HEK293 (cell line): ENCODE measurements around the gene SAPCD1.

Source experiments
- CTCF ChIP-seq: fragments of 450-650 bp; formaldehyde crosslinking; IDR thresholded peaks from 2 replicates; pipeline ENCODE4 v1.5.1; 2016; ENCODE audit warnings: missing biosample characterization, missing genetic modification characterization
- GLIS1 ChIP-seq: fragments of 450-650 bp; formaldehyde crosslinking; IDR thresholded peaks from 2 replicates; pipeline ENCODE4 v1.5.1; 2016; ENCODE audit warnings: missing biosample characterization, missing genetic modification characterization
- GLIS2 ChIP-seq: fragments of 450-650 bp; formaldehyde crosslinking; IDR thresholded peaks from 2 replicates; pipeline ENCODE4 v1.5.1; 2016; ENCODE audit warnings: missing biosample characterization, missing genetic modification characterization
- INSM2 ChIP-seq: fragments of 450-650 bp; formaldehyde crosslinking; IDR thresholded peaks from 2 replicates; pipeline ENCODE4 v1.5.1; 2016; ENCODE audit warnings: missing biosample characterization, missing genetic modification characterization
- KLF16 ChIP-seq: fragments of 450-650 bp; formaldehyde crosslinking; IDR thresholded peaks from 2 replicates; pipeline ENCODE4 v1.5.1; 2017; ENCODE audit warnings: missing biosample characterization, missing genetic modification characterization
- KLF9 ChIP-seq: fragments of 450-650 bp; formaldehyde crosslinking; IDR thresholded peaks from 2 replicates; pipeline ENCODE4 v1.5.1; 2016; ENCODE audit warnings: missing biosample characterization, missing genetic modification characterization, low read depth
- PRDM2 ChIP-seq: fragments of 450-650 bp; formaldehyde crosslinking; IDR thresholded peaks from 2 replicates; pipeline ENCODE4 v1.5.1; 2016; ENCODE audit warnings: missing biosample characterization, missing genetic modification characterization, borderline replicate concordance
- REST ChIP-seq: fragments of 450-650 bp; formaldehyde crosslinking; IDR thresholded peaks from 2 replicates; pipeline ENCODE4 v1.5.1; 2016; ENCODE audit warnings: missing biosample characterization, missing genetic modification characterization
- SP2 ChIP-seq: fragments of 450-650 bp; formaldehyde crosslinking; IDR thresholded peaks from 2 replicates; pipeline ENCODE4 v1.5.1; 2016; ENCODE audit warnings: missing biosample characterization, missing genetic modification characterization
- ZBTB20 ChIP-seq: fragments of 450-650 bp; formaldehyde crosslinking; IDR thresholded peaks from 2 replicates; pipeline ENCODE4 v1.5.1; 2016; ENCODE audit warnings: missing biosample characterization, missing genetic modification characterization
- ZBTB48 ChIP-seq: fragments of 450-650 bp; formaldehyde crosslinking; IDR thresholded peaks from 2 replicates; pipeline ENCODE4 v1.5.1; 2016; ENCODE audit warnings: missing biosample characterization, missing genetic modification characterization
- ZBTB7A ChIP-seq: fragments of 450-650 bp; formaldehyde crosslinking; IDR thresholded peaks from 2 replicates; pipeline ENCODE4 v1.5.1; 2016; ENCODE audit warnings: low read depth, missing biosample characterization, missing genetic modification characterization
- ZBTB8A ChIP-seq: fragments of 450-650 bp; formaldehyde crosslinking; IDR thresholded peaks from 2 replicates; pipeline ENCODE4 v1.5.1; 2016; ENCODE audit warnings: missing biosample characterization, missing genetic modification characterization
- ZFP69B ChIP-seq: fragments of 450-650 bp; formaldehyde crosslinking; IDR thresholded peaks from 2 replicates; pipeline ENCODE4 v1.5.1; 2016; ENCODE audit warnings: missing biosample characterization, missing genetic modification characterization
- ZNF169 ChIP-seq: fragments of 450-650 bp; formaldehyde crosslinking; IDR thresholded peaks from 2 replicates; pipeline ENCODE4 v1.5.1; 2016; ENCODE audit warnings: missing biosample characterization, missing genetic modification characterization
- ZNF23 ChIP-seq: fragments of 450-650 bp; formaldehyde crosslinking; IDR thresholded peaks from 2 replicates; pipeline ENCODE4 v1.5.1; 2016; ENCODE audit warnings: missing biosample characterization, missing genetic modification characterization, borderline replicate concordance
- ZNF366 ChIP-seq: fragments of 450-650 bp; formaldehyde crosslinking; conservative IDR thresholded peaks from 2 replicates; pipeline ENCODE4 v1.5.1; 2016; ENCODE audit warnings: missing biosample characterization, missing genetic modification characterization
- ZNF433 ChIP-seq: fragments of 450-650 bp; formaldehyde crosslinking; IDR thresholded peaks from 2 replicates; pipeline ENCODE4 v1.5.1; 2016; ENCODE audit warnings: missing biosample characterization, missing genetic modification characterization, low read depth
- ZNF501 ChIP-seq: fragments of 450-650 bp; formaldehyde crosslinking; IDR thresholded peaks from 2 replicates; pipeline ENCODE4 v1.5.1; 2016; ENCODE audit warnings: missing biosample characterization, missing genetic modification characterization
- ZNF580 ChIP-seq: fragments of 450-650 bp; formaldehyde crosslinking; IDR thresholded peaks from 2 replicates; pipeline ENCODE4 v1.5.1; 2016; ENCODE audit warnings: missing biosample characterization, missing genetic modification characterization
- ZNF664 ChIP-seq: fragments of 450-650 bp; formaldehyde crosslinking; IDR thresholded peaks from 2 replicates; pipeline ENCODE4 v1.5.1; 2016; ENCODE audit warnings: missing biosample characterization, missing genetic modification characterization
- ZNF747 ChIP-seq: fragments of 450-650 bp; formaldehyde crosslinking; IDR thresholded peaks from 2 replicates; pipeline ENCODE4 v1.5.1; 2016; ENCODE audit warnings: missing biosample characterization, missing genetic modification characterization
- ZSCAN16 ChIP-seq: fragments of 450-650 bp; formaldehyde crosslinking; IDR thresholded peaks from 2 replicates; pipeline ENCODE4 v1.5.1; 2016; ENCODE audit warnings: missing biosample characterization, missing genetic modification characterization

Gene SAPCD1

GRCh38 chr6:31806470-31807272 lies 44.2 kb downstream of the SAPCD1 start, which contains the start of gene LSM2 (continued):
- TF ChIP-seq PRDM2 (tag by site-specific recombination) (no peak), SP2 (peak; percentile 92), GLIS2 (tag by site-specific recombination) (peak; percentile 93), INSM2 (tag by site-specific recombination) (peak; percentile 31; the same call in 1 of the 2 replicates), ZNF501 (tag by site-specific recombination) (peak; percentile 89; the same call in 1 of the 2 replicates), GLIS1 (tag by site-specific recombination) (peak; percentile 44), ZNF366 (peak; percentile 70), ZFP69B (tag by site-specific recombination) (0 out of 2 replicates have a peak, but pooled peaks have one; percentile 36), REST (tag by site-specific recombination) (peak; percentile 50; the same call in 1 of the 2 replicates), ZNF664 (tag by site-specific recombination) (no peak), CTCF (tag by site-specific recombination) (peak; percentile 96), ZNF580 (tag by site-specific recombination) (peak; percentile 73; the same call in 1 of the 2 replicates), KLF16 (tag by site-specific recombination) (0 out of 2 replicates have a peak, but pooled peaks have one; percentile 32), ZBTB8A (tag by site-specific recombination) (peak; percentile 34; the same call in 1 of the 2 replicates), ZNF23 (no peak), ZBTB7A (0 out of 2 replicates have a peak, but pooled peaks have one; percentile 23), ZNF747 (tag by site-specific recombination) (no peak), ZSCAN16 (tag by site-specific recombination) (no peak), ZBTB48 (tag by site-specific recombination) (peak; percentile 33; the same call in 1 of the 2 replicates), KLF9 (tag by site-specific recombination) (peak; percentile 39; the same call in 1 of the 2 replicates), ZNF433 (tag by site-specific recombination) (no peak), ZNF169 (tag by site-specific recombination) (no peak), ZBTB20 (peak; percentile 60; the same call in 1 of the 2 replicates)
